Neural cell (in vitro differentiated cells): ENCODE measurements around the gene HBEGF. TPM values are rescaled to one million over a fixed set of nuclear protein-coding genes. Genes with fewer than 3 reads are reported as not detected.

Experiments used
- H2AFZ ChIP-seq: fragments of 200-600, 300-800 bp; sonication (generic), shearing (Covaris generic); 2 replicates; pipeline ENCODE4 v1.6.0; 2014; ENCODE audit warnings: low read depth, mild to moderate bottlenecking, antibody characterized with exemption, low read length, moderate library complexity
- H3F3A ChIP-seq: fragments of 200-600 bp; shearing (Covaris generic); 2 replicates; pipeline ENCODE4 v1.6.1; 2016; ENCODE audit warnings: mild to moderate bottlenecking, moderate library complexity, mixed read lengths, antibody characterized with exemption, low read length; ENCODE audit not compliant: insufficient read depth, poor library complexity, severe bottlenecking
- H3K27ac ChIP-seq: fragments of 200-600, 300-800 bp; sonication (generic), shearing (Covaris generic); 2 replicates; pipeline ENCODE4 v1.5.1; 2014; ENCODE audit warnings: mild to moderate bottlenecking, low read length, moderate library complexity
- H3K27me3 ChIP-seq: fragments of 300-800, 200-600 bp; sonication (generic), shearing (Covaris generic); 2 replicates; pipeline ENCODE4 v1.6.0; 2014; ENCODE audit warnings: mild to moderate bottlenecking, low read depth, low read length, moderate library complexity; ENCODE audit not compliant: insufficient read depth
- H3K36me3 ChIP-seq: fragments of 300-800, 200-600 bp; sonication (generic), shearing (Covaris generic); 2 replicates; pipeline ENCODE4 v1.5.1; 2014; ENCODE audit warnings: mild to moderate bottlenecking, antibody characterized with exemption, low read length, moderate library complexity; ENCODE audit not compliant: insufficient read depth
- H3K4me2 ChIP-seq: fragments of 300-800, 200-600 bp; sonication (generic), shearing (Covaris generic); 2 replicates; pipeline ENCODE4 v1.6.0; 2014; ENCODE audit warnings: mild to moderate bottlenecking, low read length
- H3K4me3 ChIP-seq: fragments of 300-800, 200-600 bp; sonication (generic), shearing (Covaris generic); 2 replicates; pipeline ENCODE4 v1.5.1; 2014; ENCODE audit warnings: mild to moderate bottlenecking, low read length, moderate library complexity
- H3K79me2 ChIP-seq: fragments of 200-600 bp; shearing (Covaris generic); replicated peaks from 2 replicates; pipeline ENCODE4 v1.6.0; 2014; ENCODE audit warnings: mild to moderate bottlenecking, low read length, moderate library complexity; ENCODE audit not compliant: insufficient read depth
- H3K9ac ChIP-seq: fragments of 300-800, 200-600 bp; sonication (generic), shearing (Covaris generic); 2 replicates; pipeline ENCODE4 v1.6.1; 2016; ENCODE audit warnings: mild to moderate bottlenecking, low read length, mixed read lengths
- H3K9me2 ChIP-seq: fragments of 200-600 bp; shearing (Covaris generic); 2 replicates; pipeline ENCODE4 v1.6.1; 2016; ENCODE audit warnings: mild to moderate bottlenecking, low read length, mixed read lengths; ENCODE audit not compliant: insufficient read depth
- H3K9me3 ChIP-seq: fragments of 200-600, 300-800 bp; sonication (generic), shearing (Covaris generic); 2 replicates; pipeline ENCODE4 v1.6.1; 2016; ENCODE audit warnings: mild to moderate bottlenecking, mixed run types, low read length, moderate library complexity, mixed read lengths
- H4K20me1 ChIP-seq: fragments of 200-600 bp; shearing (Covaris generic); 2 replicates; pipeline ENCODE4 v1.6.1; 2016; ENCODE audit warnings: mild to moderate bottlenecking, mixed run types; ENCODE audit not compliant: insufficient read depth
- EP300 ChIP-seq: fragments of 450-650 bp; conservative IDR thresholded peaks from 2 replicates; pipeline ENCODE4 v1.6.1; 2014; ENCODE audit warnings: antibody characterized with exemption, mild to moderate bottlenecking, moderate library complexity; ENCODE audit not compliant: poor library complexity, severe bottlenecking
- EZH2 ChIP-seq: fragments of 200-600, 300-800 bp; shearing (Covaris generic), sonication (generic); IDR thresholded peaks from 2 replicates; pipeline ENCODE4 v1.6.1; 2014; ENCODE audit warnings: antibody characterized with exemption, low read length, borderline replicate concordance, mild to moderate bottlenecking; ENCODE audit not compliant: insufficient read depth, poor library complexity, severe bottlenecking
- MXI1 ChIP-seq: fragments of 450-650 bp; conservative IDR thresholded peaks from 2 replicates; pipeline ENCODE4 v1.6.1; 2014; ENCODE audit warnings: antibody characterized with exemption, mild to moderate bottlenecking; ENCODE audit not compliant: poor library complexity, severe bottlenecking
- POLR2AphosphoS5 ChIP-seq: IDR thresholded peaks from 2 replicates; pipeline ENCODE4 v1.6.1; 2012
- RAD21 ChIP-seq: fragments of 450-650 bp; conservative IDR thresholded peaks from 2 replicates; pipeline ENCODE4 v1.6.1; 2014; ENCODE audit warnings: antibody characterized with exemption, mild to moderate bottlenecking, moderate library complexity
- SMC3 ChIP-seq: fragments of 450-650 bp; conservative IDR thresholded peaks from 2 replicates; pipeline ENCODE4 v1.6.1; 2014; ENCODE audit warnings: antibody characterized with exemption, mild to moderate bottlenecking, moderate library complexity; ENCODE audit not compliant: poor library complexity
- TAF1 ChIP-seq: IDR thresholded peaks from 2 replicates; pipeline ENCODE4 v1.6.1; 2012; ENCODE audit warnings: low read depth
- polyA plus RNA-seq: library from polyadenylated mRNA; depleted of rRNA; stranded (reverse); fragments of >200 nt; gene quantifications from 2 replicates; pipeline ENCODE4 v1.2.3, GENCODE V29; 2014
- TF ChIP-seq, protein P1 (sequence below): fragments of 450-650 bp; IDR thresholded peaks from 2 replicates; pipeline ENCODE4 v1.5.1; 2014; ENCODE audit warnings: antibody characterized with exemption, mild to moderate bottlenecking, moderate library complexity; ENCODE audit not compliant: poor library complexity, severe bottlenecking
- TF ChIP-seq, protein P2 (sequence below): IDR thresholded peaks from 2 replicates; pipeline ENCODE4 v1.6.1; 2012; ENCODE audit warnings: borderline replicate concordance

HBEGF gene
- polyA plus RNA-seq, 1 donor from 2014 or later = 9.8 TPM

DNA sequence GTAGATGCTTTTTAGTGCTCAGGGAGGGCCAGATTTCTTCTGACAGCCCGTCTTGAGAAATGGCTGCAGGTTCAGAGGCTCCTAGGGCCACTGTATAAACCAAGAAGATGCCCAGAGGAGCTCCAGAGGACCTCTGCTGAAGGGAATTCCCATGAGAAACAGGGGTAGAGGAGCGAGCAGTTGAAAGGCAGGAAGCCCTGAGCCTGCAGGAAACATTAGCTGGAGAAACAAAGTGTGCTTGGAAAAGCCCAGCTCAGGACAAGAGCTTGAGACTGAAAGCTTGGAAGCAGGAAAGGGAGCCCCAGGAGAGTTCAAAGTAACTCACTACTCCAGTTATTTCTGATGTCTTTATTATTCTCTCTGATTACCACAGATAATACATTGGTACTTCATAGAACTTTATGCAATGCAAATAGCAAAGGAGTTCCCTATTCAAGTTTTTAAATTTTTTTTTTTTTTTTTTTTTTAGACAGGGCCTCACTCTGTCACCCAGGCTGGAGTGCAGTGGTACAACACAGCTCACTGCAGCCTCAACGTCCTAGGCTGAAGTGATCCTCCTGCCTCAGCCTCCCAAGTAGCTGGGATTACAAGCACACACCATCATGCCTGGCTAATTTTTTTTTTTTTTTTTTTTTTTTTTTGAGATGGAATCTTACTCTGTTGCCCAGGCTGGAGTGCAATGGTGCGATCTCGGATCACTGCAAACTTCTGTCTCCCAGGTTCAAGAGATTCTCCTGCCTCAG lies 16.5 kb downstream of the HBEGF start (continued):
- TF ChIP-seq, protein P1, sequence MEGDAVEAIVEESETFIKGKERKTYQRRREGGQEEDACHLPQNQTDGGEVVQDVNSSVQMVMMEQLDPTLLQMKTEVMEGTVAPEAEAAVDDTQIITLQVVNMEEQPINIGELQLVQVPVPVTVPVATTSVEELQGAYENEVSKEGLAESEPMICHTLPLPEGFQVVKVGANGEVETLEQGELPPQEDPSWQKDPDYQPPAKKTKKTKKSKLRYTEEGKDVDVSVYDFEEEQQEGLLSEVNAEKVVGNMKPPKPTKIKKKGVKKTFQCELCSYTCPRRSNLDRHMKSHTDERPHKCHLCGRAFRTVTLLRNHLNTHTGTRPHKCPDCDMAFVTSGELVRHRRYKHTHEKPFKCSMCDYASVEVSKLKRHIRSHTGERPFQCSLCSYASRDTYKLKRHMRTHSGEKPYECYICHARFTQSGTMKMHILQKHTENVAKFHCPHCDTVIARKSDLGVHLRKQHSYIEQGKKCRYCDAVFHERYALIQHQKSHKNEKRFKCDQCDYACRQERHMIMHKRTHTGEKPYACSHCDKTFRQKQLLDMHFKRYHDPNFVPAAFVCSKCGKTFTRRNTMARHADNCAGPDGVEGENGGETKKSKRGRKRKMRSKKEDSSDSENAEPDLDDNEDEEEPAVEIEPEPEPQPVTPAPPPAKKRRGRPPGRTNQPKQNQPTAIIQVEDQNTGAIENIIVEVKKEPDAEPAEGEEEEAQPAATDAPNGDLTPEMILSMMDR = no peak
- TF ChIP-seq MXI1 (no peak), SMC3 (no peak), POLR2AphosphoS5 (no peak)

DNA sequence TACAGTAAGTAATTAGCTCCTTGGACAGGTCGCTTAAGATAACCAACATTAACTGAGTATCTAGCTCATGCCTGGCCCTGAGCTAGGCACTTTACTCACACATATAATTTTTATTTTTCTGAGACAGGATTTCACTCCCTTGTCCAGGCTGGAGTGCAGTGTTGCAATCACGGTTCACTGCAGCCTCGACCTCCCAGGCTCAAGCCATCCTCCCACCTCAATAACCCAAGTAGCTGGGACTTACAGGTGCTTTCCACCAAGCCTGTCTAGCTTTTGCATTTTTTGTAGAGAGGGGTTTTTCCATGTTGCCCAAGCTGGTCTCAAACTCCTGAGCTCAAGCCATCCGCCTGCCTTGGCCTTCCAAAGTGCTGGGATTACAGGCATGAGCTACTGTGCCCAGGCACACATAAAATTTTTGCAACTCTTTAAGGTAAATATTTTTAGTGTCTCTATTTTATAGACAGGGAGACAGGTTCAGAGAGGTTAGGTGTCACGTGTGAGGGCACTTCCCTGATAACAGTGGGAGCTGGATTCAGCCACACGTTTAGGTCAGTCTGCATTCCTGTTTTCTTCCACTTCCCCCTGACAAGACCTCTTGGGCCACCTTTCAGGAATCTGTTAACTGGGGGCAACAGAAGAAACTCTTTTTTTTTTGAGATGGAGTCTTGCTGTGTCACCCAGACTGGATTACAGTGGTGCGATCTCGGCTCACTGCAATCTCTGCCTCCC lies 18.2 kb downstream of the HBEGF start:
- H2AFZ ChIP-seq = no peak overlapping the region
- H4K20me1 ChIP-seq = no peaks in the 10 kb centered on the region
- TF ChIP-seq TAF1 (no peak), RAD21 (no peak), POLR2AphosphoS5 (no peak), EZH2 (no peak), EP300 (no peak), SMC3 (no peak), MXI1 (no peak)
- TF ChIP-seq, protein P1 = no peak
- TF ChIP-seq, protein P2, sequence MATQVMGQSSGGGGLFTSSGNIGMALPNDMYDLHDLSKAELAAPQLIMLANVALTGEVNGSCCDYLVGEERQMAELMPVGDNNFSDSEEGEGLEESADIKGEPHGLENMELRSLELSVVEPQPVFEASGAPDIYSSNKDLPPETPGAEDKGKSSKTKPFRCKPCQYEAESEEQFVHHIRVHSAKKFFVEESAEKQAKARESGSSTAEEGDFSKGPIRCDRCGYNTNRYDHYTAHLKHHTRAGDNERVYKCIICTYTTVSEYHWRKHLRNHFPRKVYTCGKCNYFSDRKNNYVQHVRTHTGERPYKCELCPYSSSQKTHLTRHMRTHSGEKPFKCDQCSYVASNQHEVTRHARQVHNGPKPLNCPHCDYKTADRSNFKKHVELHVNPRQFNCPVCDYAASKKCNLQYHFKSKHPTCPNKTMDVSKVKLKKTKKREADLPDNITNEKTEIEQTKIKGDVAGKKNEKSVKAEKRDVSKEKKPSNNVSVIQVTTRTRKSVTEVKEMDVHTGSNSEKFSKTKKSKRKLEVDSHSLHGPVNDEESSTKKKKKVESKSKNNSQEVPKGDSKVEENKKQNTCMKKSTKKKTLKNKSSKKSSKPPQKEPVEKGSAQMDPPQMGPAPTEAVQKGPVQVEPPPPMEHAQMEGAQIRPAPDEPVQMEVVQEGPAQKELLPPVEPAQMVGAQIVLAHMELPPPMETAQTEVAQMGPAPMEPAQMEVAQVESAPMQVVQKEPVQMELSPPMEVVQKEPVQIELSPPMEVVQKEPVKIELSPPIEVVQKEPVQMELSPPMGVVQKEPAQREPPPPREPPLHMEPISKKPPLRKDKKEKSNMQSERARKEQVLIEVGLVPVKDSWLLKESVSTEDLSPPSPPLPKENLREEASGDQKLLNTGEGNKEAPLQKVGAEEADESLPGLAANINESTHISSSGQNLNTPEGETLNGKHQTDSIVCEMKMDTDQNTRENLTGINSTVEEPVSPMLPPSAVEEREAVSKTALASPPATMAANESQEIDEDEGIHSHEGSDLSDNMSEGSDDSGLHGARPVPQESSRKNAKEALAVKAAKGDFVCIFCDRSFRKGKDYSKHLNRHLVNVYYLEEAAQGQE = no peak
- no peaks in the 10 kb centered on the region for H3K36me3 ChIP-seq
- H3K4me3 ChIP-seq = no peak overlapping the region
- H3K9me2 ChIP-seq = no peaks in the 10 kb centered on the region
- H3K79me2 ChIP-seq = no peaks in the 10 kb centered on the region
- H3K27me3 ChIP-seq = no peaks in the 10 kb centered on the region
- H3F3A ChIP-seq = no peaks in the 10 kb centered on the region
- H3K27ac ChIP-seq = no peak overlapping the region
- no peaks in the 10 kb centered on the region for H3K9me3 ChIP-seq
- H3K9ac ChIP-seq = no peak overlapping the region
- no peak overlapping the region for H3K4me2 ChIP-seq
